ENCODE results near the gene DUSP9.

DNA sequence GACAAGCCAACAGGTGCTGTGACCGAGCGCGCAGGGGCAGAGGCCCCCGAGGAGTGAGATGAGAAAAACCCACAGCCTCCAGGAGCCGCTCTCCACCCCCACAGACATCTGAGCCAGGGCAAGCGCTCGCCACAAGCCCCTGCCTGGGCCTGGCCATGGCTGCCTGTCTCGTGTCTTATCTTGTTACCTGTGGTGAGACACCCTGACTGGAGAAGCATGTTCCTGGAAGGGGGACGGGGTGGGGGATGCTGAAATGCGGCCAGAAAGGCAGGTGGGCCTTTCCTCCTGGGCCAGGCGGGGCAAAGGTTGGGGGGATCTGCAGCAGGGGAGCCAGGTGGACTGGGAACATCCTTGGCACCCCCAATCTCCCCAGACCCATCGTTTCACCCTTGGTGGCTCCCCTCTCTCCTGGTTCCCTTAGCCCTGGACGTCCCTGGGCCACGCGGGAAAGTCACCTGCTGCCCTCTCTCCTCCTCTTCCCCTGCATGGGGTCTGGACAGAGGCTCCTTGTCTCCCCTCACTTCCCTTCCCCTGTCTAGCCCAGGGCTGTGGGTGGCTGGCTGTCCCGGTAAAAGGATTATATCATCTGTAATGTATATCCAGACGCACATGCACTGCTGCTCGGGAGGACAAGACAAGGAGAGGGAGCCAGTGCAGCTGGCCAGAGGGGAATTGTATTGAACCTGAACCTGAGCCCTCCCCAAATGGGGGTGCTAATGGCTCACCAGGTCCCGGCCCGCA, 8.4 kb upstream of the DUSP9 start:
- no peak for TF ChIP-seq POLR2A (IDR thresholded peaks at IDR 0.05)
- TF ChIP-seq, protein P1, sequence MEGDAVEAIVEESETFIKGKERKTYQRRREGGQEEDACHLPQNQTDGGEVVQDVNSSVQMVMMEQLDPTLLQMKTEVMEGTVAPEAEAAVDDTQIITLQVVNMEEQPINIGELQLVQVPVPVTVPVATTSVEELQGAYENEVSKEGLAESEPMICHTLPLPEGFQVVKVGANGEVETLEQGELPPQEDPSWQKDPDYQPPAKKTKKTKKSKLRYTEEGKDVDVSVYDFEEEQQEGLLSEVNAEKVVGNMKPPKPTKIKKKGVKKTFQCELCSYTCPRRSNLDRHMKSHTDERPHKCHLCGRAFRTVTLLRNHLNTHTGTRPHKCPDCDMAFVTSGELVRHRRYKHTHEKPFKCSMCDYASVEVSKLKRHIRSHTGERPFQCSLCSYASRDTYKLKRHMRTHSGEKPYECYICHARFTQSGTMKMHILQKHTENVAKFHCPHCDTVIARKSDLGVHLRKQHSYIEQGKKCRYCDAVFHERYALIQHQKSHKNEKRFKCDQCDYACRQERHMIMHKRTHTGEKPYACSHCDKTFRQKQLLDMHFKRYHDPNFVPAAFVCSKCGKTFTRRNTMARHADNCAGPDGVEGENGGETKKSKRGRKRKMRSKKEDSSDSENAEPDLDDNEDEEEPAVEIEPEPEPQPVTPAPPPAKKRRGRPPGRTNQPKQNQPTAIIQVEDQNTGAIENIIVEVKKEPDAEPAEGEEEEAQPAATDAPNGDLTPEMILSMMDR (IDR thresholded peaks at IDR 0.05), result no peak

All from body of pancreas (tissue), 4 donors.